HG03045 (cell line): ENCODE measurements around the gene MRPL40.
A peak's percentile ranks its signal among the peaks of the same experiment; 100 is the strongest.

Source experiments
- ATAC-seq: cut with Tn5 transposase; IDR thresholded peaks from one replicate; pipeline ENCODE4 v1.9.1; 2021; ENCODE audit warnings: mild to moderate bottlenecking, moderate library complexity; ENCODE audit not compliant: unreplicated experiment

MRPL40 gene

DNA sequence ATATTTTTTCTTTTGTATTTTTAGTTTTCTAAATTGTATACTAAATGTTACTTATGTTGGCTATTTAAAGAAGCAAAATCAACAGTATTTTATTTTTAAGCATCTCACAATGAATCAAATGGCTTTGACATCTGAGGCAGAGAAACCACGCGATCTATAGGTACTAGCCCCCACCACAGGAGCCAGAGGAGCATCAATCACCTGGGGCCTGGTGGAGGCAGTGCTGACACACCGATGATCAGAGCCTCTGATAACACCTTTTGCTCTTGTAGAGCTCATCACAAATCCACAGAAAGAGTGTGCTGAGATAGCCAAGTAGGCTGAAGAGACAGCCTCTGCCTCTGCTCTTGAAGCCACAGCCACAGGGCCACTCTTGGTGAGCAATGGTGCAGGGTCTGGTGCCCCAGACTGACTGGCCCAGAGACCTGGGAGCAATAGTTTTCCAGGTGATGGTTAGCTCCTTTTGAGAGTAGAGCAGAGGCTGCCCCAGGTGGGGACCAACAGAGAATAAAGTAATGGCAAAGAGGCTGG is 26.0 kb upstream of the MRPL40 start:
- no peak for ATAC-seq

DNA sequence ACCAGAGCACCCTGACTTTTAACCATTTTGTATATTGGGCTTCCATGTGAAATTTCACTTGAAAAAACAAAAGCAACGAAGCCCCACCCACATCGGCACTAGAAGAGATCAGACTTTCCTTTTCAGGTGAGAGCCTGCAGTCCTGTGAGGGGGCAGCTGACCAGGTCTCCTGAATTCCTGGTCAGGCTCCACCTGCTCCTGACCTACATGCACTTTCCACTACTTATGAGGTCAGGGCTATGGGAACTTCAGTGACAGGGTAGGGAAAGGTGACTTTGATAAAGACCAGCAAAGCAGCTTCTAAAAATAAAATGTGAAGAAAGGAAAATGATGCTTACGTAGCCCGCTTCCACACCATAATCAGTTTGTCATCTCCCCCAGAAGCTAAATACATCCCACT is 25.5 kb upstream of the MRPL40 start:
- ATAC-seq = no peak

DNA sequence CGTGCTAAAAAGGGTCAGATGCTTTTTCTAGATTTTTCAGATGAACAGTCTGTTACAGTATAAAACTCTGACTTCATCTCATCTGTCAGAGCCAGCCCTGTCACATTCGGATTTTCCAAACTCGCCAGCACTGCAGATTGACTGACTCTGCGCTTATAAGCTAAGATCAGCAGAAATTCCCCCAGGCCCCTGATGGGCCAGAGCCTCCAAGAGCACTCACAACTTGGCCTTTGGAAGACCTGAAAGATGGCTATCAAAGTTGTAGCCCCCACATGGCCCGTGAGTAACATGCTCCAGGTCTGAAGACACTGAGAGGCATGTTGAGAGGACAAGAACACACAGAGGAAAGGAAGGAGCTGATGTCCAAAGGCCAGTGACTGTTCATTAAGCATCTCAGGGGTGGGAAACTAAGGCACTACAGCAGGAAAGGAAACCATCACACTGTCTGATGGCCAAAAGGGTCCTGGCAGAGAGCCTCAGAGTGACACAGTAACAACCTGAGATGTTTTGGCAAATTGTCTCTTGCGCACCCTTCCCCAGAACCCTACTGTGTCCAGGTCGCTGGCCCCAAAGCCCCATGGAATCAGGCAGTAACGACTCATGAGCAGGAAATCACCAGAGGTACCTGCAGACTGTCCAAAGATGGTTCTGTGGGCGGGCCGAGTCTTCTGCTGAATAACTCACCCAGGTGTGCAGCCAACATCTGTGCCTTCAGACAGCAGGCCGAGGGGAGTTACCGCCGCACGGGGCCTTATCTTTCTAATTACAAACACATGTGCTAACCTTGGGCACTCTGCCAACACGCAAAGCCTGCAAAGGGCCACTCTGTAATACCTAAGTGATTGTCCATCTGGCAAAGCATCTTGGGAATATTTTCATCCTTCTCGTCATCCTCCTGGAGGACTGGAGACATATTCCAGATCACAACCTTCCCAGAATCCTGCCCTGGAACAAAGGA is 24.4 kb upstream of the MRPL40 start:
- ATAC-seq = no peak

DNA sequence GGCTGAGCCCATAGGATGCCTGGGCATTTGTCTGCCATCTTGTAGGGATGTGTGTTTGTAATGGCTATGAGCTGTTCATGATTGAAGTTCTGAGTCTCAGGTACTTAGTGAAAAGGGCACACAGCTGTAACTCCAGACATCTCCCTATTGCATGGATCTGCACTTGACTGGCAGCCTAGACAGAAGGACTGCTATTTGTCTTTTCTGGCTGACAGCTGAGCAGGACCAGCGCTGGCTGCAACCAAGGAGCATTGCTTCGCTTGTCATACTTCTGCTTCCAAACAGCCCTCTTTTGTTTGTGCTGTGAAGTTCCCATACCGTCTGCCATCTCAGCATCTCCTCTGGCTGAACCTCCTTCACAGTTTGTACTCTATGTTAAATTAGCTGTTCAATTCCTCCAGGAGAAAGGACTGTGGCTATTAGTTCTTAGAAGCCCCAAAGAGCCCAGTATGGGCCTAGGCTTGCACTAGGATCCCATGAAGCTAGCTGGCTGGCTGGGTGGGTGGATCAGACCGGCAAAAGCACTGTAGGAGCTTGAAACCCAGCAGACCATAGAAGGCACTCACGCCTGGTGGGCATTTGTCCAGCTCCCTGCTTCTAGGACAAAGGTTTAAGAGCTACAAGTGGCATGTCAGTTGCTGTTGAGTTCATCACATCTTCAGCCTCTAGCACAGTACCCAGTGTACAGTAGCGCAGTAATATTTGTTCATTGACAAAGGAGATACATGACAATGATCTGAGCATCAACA is 21.2 kb upstream of the MRPL40 start:
- no peak for ATAC-seq

DNA sequence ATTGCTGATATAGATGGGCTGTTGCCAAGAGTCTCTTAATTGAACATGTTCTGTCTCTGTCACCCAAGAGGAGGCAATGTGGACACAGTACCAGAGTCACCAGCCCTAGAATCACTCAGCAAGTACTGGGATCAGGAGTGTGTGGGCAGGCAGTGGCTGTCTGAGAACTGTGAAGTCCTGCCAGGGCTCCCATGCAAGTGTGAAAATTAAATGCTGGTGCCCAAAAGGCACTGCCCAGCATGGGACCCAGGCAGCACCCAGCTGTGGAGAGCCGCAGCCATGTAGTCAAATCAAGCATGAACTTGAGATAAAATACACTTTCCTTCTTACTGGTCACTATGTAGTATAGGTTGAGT is 20.7 kb upstream of the MRPL40 start:
- ATAC-seq = no peak

DNA sequence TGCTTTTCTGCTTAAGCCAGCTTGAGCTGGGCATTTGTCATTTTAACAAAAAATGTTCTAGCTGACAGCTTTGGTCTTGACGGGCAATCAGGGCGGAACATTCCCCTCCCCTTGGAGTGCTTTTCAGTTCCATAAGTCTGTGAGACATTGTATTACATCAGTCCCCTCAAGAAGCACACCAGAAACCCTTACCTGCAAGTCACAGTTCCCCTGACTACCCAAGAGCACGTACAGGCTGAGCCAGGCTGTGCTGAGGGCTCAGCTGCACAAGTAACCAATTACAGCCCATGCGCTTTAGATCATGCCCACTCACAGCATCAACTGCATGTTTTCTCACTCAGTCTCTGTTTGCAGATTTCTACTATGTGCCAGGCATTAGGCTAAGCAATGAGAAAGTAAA is 19.9 kb upstream of the MRPL40 start:
- no peak for ATAC-seq

DNA sequence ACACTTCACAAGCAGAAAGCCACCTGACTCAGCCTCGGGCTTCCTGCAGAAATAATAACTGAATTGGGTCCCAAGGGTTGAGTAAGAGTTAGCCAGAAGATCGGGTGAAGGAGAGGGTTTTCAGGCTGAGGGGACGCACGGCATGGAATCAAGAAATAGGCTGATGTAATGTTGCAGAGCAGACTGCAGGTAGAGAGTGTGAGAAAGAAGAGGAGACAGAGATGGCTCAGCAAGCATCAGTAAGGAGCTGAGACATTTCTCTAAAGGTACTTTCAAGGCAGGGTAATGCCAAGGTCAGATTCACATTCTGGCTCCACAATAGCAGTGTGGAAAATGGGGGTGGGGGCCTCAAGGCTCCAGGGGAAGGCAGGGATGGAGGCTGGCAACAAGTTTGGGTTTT is 19.4 kb upstream of the MRPL40 start:
- no peak for ATAC-seq

DNA sequence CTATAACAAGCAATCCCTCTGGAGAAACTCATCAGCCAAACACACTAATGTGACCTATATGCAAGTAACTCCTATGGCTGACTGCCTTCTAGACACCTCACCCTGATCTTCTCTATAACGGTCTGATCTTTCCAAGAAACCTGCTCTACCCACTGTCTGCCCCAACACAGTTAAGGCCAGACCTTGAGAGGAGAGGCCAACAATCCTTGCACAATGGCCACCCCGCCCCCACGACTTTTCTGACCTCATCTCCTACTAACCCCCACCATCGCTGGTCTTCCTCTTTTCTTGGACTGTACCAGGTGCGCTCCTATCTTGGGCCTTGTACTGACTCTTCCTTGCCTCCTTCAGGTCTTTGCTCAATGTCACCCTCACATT is 13.3 kb upstream of the MRPL40 start:
- ATAC-seq = no peak

DNA sequence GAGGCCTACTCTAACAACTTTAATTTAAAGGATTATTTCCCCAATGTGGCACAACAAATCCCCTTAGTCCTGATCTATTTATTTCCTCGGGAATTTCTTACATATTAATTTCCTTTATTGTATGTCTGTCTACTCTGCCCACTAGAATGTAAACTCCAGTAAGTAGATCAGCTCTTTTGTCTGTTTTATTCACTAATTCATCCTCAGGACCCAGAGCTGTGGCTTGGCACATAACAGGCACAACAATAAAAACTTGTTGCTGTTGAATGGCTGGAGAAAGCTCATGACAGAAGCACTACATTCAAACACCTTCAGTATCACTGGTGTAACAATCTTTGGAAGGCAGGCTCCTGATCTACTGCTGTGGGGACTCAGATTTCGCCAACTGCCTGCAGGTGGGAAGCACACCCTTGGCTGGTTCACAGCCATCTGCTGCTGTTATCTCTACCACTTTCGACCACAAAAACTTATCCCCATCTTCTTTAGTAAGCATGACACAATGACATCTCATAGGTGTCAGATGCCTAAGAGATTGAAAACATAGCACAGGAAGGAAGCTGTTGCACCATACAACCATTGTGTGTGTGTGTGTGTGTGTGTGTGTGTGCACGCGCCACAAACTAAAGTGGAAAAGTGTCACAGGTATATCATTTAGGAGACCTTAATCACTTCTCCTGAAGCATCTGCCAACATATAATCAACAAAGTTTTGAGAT is 12.7 kb upstream of the MRPL40 start:
- no peak for ATAC-seq

DNA sequence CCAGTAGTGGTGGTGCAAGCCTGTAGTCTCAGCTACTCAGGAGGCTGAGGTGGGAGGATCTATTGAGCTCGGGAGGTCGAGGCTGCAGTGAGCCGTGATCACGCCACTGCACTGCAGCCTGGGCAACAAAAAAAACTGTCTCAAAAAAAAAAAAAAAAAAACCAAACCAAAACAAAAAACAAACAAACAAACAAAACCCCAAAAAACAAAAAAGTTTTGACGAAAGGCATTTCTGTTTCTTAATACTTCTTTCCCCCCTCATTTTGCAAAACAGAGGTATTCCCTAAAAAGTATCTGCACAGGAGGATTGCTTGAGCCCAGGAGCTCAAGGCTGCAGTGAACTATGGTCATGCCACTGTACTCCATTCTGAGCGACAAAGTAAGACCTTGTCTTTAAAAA is 12.0 kb upstream of the MRPL40 start:
- ATAC-seq = no peak

DNA sequence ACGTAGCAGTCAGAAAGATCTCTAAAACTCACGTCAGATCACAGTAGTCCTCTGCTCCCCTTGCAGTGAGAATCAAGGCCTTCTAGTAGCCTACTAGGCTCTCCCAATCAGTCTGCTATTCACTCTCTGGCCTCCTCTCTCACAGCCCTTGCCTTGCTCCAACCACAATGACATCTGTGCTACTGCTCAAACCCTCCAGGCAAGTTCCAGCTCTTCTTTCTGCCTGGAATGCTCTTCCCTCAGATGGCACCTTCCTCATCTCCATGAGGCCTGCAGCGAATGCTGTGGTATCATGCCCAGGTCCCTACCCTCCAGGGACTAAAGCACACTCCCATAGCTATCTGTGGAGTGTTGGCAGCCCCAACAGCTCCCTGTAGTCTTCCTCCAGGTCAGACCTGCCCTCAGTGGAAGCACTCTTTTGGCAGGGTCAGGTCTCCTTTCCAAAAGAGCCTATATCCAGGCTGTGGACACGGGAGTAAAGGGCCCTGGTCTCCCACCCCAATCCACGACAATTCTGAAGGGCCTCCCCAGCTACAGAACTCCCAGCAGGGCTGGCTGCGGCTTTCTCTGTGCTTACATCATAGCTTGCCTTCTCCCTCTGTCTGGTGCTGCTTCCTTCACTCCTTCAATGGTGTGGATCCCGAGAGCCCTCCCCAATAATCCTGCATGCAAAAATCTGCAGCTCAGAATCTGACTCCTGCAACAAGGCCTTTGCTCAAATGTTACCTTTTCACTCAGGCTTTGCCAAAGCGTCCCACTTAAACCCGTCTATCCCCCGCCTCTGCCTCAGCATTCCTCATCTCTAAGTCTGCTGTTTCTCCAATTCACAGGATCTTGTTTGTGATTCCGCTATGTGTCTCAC is 9.7 kb upstream of the MRPL40 start:
- no peak for ATAC-seq

DNA sequence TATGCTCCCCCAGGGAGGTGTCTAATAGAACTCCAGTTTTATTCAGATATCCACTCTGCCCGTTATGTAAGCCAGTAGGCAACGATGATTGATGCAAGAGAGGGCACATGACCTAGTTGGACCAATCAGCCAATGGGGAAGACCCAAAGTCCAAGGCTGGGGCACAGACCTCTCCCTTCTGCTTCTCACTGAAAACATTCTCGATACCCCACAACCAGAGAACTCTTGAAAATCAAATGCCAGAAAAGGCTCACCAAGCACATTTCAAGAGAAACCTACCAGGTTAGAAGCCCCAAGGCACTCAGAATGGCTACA is 8.2 kb upstream of the MRPL40 start:
- ATAC-seq = no peak

DNA sequence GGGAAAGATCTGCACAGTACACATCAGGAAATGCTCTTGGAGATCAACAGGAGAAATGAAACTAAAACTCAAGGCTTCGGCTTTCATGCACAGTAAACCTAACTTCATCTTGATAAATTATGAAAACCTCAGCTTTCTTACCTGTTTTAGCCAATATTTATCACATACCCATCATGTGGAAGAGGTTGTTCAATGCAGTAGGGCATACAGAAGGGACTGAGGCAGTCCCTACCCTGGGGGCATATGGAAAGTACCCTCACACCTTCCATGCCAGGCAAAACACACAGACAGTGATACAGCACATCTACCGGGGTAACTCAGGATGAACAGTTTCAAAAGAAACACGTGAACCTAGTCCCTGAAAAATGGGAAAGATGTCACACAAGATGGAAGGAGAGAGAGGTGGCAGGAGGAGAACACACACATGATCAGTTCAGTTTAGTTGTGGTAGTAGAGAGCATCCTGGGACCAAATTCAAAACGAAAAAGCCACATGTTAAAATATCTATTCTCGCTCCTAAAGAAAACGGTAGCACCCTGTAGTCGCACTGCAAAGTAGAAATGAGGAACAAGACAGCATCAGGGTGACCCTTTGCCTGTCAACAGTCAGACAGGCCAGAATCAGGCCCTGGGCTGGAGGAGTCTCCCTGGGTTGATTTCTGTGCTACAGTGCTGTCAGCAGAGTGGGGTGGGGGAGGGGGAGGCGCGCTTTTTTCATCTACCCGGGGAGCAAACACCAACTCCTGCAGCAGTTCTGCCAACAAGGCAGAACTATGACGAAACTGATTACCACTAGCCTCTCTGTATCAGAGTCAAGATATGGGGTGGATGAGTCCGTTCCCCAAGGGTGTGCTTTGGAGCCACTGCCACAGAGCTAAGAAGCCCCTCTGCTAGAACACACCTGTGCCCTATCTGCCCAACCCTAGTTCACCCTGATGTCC is 2.1 kb upstream of the MRPL40 start:
- no peak for ATAC-seq

DNA sequence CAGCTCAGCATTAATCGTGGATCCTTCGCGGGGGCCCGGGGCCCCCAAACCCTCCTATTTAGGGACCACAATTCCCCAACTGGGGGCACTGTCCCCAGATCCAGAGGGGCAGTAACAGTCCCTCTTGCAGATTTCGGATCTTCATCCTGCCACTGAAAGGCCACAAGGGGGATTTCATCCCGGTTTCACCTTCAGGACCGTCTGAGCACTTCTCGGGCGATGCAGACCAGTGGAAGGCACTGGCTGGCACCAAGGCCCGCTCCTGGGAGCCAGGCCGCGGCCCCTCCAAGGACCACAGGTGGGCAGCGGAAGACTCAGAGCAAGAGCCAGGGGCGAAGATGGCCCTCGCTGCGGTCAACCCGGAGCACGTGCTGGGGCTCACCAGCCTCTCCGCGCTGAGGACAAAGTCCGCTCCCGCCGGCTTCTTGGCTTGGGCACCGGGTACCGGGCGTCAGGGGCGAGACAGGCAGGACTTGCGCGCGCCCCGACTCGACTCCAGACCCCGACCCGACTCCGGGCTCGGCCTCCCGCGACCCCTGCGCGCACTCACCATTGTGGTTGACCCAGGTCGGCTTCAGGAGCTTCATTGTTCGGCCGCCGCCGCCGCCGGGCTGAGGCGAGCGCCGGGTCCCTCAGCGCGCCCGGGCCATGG is 1.3 kb upstream of the MRPL40 start:
- ATAC-seq = peak; percentile 17

DNA sequence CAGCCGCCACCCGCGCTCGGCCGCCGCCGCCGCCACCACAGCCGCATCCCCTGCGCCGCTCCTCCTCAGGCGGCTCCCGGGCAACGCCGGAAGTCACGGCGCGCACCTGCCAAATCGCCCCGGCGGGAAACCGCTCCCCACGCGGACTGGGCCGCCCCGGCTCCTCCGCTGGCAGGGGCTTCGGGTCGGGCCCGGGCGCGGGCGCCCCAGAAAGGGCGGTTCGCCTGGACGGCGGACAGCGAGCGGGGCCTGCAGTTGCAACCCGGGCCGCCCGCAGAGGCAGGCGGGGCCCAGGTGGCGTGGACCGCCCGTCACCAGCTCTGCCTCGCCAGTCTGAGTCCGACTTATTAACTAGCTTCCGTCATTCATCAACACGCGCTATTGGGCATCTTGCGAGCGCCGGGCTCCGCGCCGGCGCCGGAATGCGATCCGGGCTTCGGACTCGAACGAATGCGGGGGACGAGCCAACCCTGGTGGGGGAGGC is 654 bp upstream of the MRPL40 start, which contains the start of gene HIRA:
HIRA (minus strand) TSS at position 85 of the 484 bp plus-strand sequence. CDS start 257 bp downstream, outside the sequence.
- ATAC-seq = peak; percentile 60

DNA sequence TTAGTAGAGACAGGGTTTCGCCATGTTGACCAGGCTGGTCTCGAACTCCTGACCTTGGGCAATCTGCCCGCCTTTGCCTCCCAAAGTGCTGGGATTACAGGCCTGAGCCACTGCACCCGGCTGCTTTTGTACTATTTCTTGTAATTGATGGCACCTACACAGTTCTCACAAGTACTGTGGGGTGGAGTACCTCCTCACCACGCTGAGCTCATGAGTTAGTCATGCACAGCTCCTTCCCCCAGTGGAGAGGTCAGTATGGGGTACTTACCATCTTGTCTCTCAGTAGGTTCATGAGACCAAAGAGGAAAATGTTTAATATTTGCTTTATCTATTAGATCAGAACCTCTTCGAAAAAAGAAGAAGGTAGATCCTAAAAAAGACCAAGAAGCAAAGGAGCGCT is 2.1 kb downstream of the MRPL40 start:
- no peak for ATAC-seq

DNA sequence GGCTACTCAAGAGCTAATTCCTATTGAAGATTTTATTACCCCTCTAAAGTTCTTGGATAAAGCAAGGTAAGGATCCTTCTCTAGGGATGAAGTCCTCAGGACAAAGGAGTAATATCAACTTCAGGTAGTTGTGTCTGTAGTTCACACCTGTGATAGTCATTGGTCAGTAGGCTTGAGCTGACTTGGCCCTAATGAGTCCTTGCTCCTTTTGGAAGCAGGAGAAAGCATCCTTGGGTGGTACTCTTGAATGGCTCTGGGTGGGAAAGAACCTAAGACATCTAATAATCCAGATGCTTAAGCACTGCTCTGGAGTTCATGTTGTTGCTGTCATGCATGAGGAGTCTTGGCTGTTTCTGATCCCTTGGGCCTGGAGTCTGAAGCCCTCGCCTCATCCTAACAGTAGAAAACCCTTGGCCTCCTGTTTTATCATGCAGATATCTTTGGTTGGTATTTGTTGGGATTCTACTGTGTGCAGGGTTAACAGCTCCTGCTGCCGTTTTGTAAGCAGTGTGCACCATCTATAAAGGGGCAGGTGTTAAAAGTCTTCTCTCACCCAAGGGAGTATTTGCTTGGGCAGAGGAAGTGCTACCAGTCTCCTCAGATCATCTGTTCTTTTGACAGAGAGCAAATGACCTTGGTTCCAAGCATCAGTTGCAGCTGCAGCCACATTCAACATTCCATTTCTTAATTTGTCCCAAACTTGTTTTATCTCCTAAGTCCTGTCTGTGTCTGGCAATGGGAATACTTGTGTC is 2.7 kb downstream of the MRPL40 start:
- no peak for ATAC-seq
